ENCODE results near the gene POLE. TPM values are rescaled to one million over a fixed set of nuclear protein-coding genes. Genes with fewer than 3 reads are reported as not detected.

POLE gene
- total and polyA plus RNA-seq, 9 of the 15 experiments (the other 6 are each of a cell fraction or from before 2014, with no cell fraction given): 2.4 to 154 (median 49.6) TPM

- Histone ChIP-seq H2AFZ (ENCODE audit: low read depth, low read length) (no peak overlapping the region), H3K9me3 (replicated peaks; ENCODE audit: control insufficient read depth, insufficient read depth, low read depth, low read length) (no peaks in the 10 kb centered on the region), H3K4me1 (replicated peaks in 1 of 2; ENCODE audit: control insufficient read depth in 2 of 2, insufficient read depth in 2 of 2, low read length in 2 of 2) (peaks cover 0 to 21% of the 10 kb centered on the region in 2 experiments; a peak in 2 of 5 replicates), H3K9me1 (ENCODE audit: control insufficient read depth, insufficient read depth, low read length) (no peaks in the 10 kb centered on the region), H3K9ac (ENCODE audit: insufficient read depth in 1 of 2, low read depth in 2 of 2, low read length in 2 of 2) (no peak overlapping the region), H3K27me3 (ENCODE audit: control insufficient read depth in 2 of 2, insufficient read depth in 2 of 2, low read length in 2 of 2) (no peaks in the 10 kb centered on the region), H3K4me3 (no peak overlapping the region), H4K20me1 (replicated peaks; ENCODE audit: control insufficient read depth, insufficient read depth, low read length) (no peaks in the 10 kb centered on the region; the same call in 1 of the 2 replicates), H3K4me2 (ENCODE audit: insufficient read depth, low read length) (no peak overlapping the region), H3K27ac (ENCODE audit: extremely low read depth, low read depth, low read length) (no peak overlapping the region), H3K36me3 (ENCODE audit: control insufficient read depth, insufficient read depth, low read length) (peaks cover 51% of the 10 kb centered on the region; the same call in 2 of the 3 replicates), H3K79me2 (ENCODE audit: control insufficient read depth, insufficient read depth, low read length) (no peaks in the 10 kb centered on the region)
- ChIA-PET CTCF (ENCODE audit: low intra/inter-chr PET ratio) (no interaction called here), POLR2A (no interaction called here)
- intact Hi-C loops (cut with micrococcal nuclease): no loop called here
- peak; percentile 50; the same call in 1 of the 2 replicates for TF ChIP-seq POLR2G (IDR thresholded peaks at IDR 0.05; ENCODE audit: low read depth, low read length)
- no peak for TF ChIP-seq ZNF695 (CRISPR knock-in tag; IDR thresholded peaks at IDR 0.05)
- FAIRE-seq (no peak), DNase-seq (ENCODE audit: extremely low read depth in 1 of 4, low spot score in 3 of 4) (no peak), ATAC-seq (no peak)
- no TSS peak for BruUV-seq (replicated peaks)
- WGBS (ENCODE audit: insufficient coverage, low coverage, missing lambda C conversion rate): 96% methylated on average over 13 of the region's 24 CpGs
- in situ Hi-C loops (cut with MboI): no loop called here
Measured at GRCh38 chr12:132582058-132582420, 105.1 kb downstream of the POLE start.

GRCh38 chr12:132581348-132582057 lies 105.6 kb downstream of the POLE start:
- ChIA-PET POLR2A (interaction anchor here (0.6 kb wide), 1 partner anchor 69 kb away, joined by 4 read pairs; no protein-coding TSS in a partner anchor), CTCF (ENCODE audit: low intra/inter-chr PET ratio) (no interaction called here)
- no peak overlapping the region for H2AFZ ChIP-seq (ENCODE audit: low read depth, low read length)
- in situ Hi-C loops (cut with MboI): no loop called here
- DNase-seq (ENCODE audit: extremely low read depth in 1 of 4, low spot score in 3 of 4) (no peak), FAIRE-seq (no peak), ATAC-seq (no peak)
- H3K4me2 ChIP-seq (ENCODE audit: insufficient read depth, low read length): no peak overlapping the region
- H3K79me2 ChIP-seq (ENCODE audit: control insufficient read depth, insufficient read depth, low read length): no peaks in the 10 kb centered on the region
- 75% methylated on average over 5 of the region's 17 CpGs for WGBS (ENCODE audit: insufficient coverage, low coverage, missing lambda C conversion rate)
- no peaks in the 10 kb centered on the region for H3K9me3 ChIP-seq (replicated peaks; ENCODE audit: control insufficient read depth, insufficient read depth, low read depth, low read length)
- H3K27me3 ChIP-seq (ENCODE audit: control insufficient read depth in 2 of 2, insufficient read depth in 2 of 2, low read length in 2 of 2): no peaks in the 10 kb centered on the region
- no TSS peak for BruUV-seq (replicated peaks)
- peaks cover 56% of the 10 kb centered on the region; the same call in 2 of the 3 replicates for H3K36me3 ChIP-seq (ENCODE audit: control insufficient read depth, insufficient read depth, low read length)
- no peak overlapping the region for H3K9ac ChIP-seq (ENCODE audit: insufficient read depth in 1 of 2, low read depth in 2 of 2, low read length in 2 of 2)
- H3K4me1 ChIP-seq (replicated peaks in 1 of 2; ENCODE audit: control insufficient read depth in 2 of 2, insufficient read depth in 2 of 2, low read length in 2 of 2): peaks cover 0 to 27% of the 10 kb centered on the region in 2 experiments; a peak in 2 of 5 replicates
- TF ChIP-seq, protein P1, sequence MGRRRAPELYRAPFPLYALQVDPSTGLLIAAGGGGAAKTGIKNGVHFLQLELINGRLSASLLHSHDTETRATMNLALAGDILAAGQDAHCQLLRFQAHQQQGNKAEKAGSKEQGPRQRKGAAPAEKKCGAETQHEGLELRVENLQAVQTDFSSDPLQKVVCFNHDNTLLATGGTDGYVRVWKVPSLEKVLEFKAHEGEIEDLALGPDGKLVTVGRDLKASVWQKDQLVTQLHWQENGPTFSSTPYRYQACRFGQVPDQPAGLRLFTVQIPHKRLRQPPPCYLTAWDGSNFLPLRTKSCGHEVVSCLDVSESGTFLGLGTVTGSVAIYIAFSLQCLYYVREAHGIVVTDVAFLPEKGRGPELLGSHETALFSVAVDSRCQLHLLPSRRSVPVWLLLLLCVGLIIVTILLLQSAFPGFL (CRISPR knock-in tag; IDR thresholded peaks at IDR 0.05): no peak
- peak; percentile 43; the same call in 1 of the 2 replicates for TF ChIP-seq POLR2G (IDR thresholded peaks at IDR 0.05; ENCODE audit: low read depth, low read length)
- no peaks in the 10 kb centered on the region for H3K9me1 ChIP-seq (ENCODE audit: control insufficient read depth, insufficient read depth, low read length)
- H3K27ac ChIP-seq (ENCODE audit: extremely low read depth, low read depth, low read length): no peak overlapping the region
- intact Hi-C loops (cut with micrococcal nuclease): no loop called here
- no peak overlapping the region for H3K4me3 ChIP-seq
- H4K20me1 ChIP-seq (replicated peaks; ENCODE audit: control insufficient read depth, insufficient read depth, low read length): no peaks in the 10 kb centered on the region; the same call in 1 of the 2 replicates
